ENCODE data around the gene UGT3A1.
"Not testable (repeated sequence)": the region's sequence is repeated elsewhere in the genome, so short reads cannot be mapped to it uniquely, and the experiment has no call there.

Gene UGT3A1, protein sequence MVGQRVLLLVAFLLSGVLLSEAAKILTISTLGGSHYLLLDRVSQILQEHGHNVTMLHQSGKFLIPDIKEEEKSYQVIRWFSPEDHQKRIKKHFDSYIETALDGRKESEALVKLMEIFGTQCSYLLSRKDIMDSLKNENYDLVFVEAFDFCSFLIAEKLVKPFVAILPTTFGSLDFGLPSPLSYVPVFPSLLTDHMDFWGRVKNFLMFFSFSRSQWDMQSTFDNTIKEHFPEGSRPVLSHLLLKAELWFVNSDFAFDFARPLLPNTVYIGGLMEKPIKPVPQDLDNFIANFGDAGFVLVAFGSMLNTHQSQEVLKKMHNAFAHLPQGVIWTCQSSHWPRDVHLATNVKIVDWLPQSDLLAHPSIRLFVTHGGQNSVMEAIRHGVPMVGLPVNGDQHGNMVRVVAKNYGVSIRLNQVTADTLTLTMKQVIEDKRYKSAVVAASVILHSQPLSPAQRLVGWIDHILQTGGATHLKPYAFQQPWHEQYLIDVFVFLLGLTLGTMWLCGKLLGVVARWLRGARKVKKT

DNA sequence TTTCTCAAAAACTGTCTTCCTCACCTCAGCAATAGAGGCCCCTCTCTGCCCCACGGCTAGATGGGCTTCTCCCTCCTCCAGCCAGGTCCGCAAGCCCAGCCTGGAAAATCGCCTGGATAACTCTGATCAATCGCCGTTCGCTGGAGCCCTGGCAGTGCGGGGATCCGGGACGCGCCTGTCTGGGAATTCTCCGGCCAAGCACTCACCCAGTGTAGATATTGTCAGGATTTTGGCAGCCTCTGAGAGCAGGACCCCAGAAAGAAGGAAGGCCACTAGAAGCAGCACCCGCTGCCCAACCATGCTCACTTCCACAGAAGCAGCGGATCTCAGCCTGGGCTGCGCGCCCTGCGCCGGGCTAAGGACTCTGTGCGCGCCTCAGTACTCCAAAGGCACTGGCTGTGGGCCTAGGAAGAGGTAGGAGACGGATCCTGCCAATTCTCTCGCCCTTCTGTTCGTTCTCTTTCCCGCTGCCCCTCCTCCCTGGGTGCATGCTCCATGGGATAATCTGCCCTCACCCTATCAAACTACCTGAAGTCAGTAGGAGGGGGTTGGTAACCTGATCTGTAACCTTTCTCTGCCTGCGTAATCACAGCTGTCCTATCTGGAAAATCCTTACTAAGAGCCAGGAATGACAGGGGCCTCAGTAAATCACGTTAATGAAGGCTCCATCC is at the start of gene UGT3A1:
TSS of gene UGT3A1 (minus strand) at position 450 of the 671 bp plus-strand sequence. CDS start at position 300, 150 bp downstream.
- no peak for DNase-seq (ENCODE audit: low read depth, low spot score)

DNA sequence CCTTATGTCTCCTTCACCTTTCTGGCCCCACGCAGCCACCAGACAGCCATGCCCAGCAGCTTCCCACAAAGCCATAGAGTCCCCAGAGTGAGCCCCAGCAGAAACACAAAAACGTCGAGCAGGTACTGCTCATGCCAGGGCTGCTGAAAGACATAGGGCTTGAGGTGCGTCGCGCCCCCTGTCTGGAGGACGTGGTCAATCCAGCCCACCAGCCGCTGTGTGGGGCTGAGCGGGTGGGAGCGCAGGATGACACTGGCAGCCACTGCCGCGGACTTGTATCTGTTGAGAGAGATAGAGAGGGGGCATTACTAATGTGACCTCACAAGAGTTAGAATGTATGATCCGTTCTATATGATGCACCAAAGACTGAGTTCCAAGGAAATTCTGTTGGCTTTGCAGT is 44.5 kb upstream of the UGT3A1 start:
- no peak for DNase-seq (ENCODE audit: low read depth, low spot score)

DNA sequence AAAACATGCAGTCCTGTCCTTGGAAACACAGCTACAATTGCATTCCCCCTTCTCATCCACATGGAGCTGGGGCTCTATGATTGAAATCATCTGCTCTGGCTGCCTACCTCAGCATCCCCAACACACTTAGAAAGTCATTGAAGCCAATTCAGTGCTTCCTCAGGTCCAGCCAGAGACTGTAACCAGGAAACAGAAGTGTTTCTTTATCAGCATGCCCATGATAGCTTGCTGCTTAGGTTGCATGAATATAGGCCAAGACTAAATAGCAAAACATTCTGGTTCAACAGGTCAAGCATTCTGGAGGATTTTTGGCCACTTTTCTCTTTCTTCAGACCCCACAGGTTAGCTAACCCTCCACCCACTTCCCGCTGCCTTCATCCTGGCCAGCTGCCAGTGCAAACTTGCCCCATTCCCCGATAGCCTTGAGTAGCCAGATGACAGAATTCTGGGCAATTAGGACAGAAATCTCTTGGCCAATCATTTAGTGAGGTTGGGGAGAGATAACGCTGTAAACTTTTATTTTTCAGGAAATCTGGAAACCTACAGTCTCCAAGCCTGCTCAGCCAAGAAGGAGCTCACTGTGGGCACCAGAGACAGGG is 43.4 kb upstream of the UGT3A1 start:
- DNase-seq (ENCODE audit: low read depth, low spot score): not testable (repeated sequence)

DNA sequence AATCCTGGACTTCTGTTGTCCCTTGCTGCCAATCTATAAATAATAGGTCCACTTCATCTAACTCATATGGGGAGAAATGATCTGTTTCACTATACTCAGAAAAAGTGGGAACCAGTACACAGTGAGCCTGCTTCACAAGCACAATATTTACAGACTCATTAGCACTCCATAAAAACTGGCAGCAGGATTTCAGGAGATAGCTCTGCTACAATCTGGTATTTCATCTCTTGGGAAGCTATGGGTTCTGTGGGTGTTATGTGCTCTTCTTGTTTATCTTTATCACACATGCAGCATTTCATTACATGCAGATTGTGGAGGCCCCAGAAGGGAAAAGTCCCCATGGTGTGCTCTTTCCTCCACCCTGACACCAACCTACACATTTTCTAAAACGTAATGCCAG is 42.3 kb upstream of the UGT3A1 start:
- no peak for DNase-seq (ENCODE audit: low read depth, low spot score)

DNA sequence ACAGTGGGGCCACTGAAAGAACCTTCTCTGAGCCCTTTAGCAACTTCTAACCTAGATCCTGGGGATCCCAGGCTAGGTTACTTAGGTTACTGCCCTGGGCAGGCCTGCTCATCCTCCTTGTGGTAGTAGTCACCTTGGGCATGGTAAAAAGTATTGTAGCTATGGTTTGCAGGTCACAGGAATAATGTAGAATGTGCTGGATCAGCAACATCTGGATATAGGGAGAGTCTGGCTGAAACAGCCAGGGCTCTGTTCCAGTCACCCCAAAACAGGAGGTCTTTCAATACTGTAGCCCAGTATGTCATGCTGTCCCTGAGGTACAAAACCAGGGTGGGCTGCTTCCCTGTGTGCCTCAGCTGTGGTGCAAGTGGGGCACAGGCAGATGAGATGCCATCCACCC is 41.9 kb upstream of the UGT3A1 start:
- DNase-seq (ENCODE audit: low read depth, low spot score): no peak

DNA sequence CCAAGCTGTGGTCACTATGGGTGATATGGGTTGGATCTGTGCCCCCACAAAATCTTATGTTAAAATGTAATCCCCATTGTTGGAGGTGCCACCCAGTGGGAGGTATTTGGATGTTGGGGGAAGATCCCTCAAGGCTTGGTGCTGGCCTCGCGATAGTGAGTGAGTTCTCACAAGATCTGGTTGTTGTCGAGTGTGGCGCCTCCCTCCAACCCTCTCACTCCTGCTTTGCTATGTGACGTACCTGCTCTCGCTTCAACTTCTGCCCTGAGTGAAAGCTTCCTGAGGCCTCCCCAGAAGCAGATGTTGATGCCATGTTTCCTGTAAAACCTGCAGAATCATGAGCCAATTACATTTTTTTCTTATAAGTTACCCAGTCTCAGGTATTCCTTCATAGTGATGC is 40.0 kb upstream of the UGT3A1 start:
- no peak for DNase-seq (ENCODE audit: low read depth, low spot score)

DNA sequence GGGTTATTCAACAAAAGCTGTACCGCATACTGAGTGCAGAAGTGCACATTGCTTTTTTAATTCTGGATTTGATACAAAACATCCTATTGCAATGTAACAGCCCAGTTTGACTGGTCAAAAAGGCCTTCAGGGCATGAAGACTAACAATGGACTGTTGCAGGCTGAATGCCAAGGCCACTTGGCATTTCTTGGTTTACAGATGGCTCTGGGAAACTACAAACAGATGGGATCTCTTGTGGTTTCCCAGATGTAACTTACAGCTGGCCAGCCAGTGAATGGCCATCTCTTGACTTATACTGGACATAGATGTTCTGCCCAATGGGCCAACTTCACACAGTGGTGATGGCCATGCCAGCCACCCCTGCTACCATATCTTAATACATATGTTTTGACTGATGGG is 38.7 kb upstream of the UGT3A1 start:
- DNase-seq (ENCODE audit: low read depth, low spot score): no peak

DNA sequence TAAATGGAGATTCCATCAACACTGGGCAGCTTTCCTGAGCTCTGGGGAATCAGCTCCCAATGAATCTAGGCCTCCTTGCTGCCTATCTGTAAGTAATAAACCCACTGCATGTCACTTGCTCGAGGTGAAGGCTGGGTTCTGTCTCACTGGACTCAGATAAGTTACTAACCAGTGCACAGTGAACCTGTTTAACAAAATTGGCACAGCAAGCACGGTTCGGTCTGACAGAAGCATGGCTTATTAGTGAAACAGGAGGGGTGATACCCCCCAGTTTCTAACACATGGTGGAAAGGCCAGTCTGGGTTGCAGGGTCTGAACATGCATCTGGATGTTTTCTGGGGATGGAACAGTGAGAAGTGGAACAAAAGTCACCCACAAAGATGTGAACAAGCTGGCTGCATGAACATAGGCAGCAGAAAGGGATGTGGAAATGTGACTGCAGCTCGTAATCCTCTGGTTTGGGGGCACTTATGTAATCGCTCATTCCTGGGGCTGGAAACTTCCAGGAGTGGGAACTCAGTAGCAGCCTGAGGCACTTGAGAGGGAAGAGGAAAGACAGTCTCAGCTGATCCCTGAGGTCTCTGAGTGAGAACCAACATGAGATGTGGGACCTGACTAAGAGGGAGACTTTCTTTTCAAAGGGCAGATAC is 37.8 kb upstream of the UGT3A1 start:
- no peak for DNase-seq (ENCODE audit: low read depth, low spot score)

DNA sequence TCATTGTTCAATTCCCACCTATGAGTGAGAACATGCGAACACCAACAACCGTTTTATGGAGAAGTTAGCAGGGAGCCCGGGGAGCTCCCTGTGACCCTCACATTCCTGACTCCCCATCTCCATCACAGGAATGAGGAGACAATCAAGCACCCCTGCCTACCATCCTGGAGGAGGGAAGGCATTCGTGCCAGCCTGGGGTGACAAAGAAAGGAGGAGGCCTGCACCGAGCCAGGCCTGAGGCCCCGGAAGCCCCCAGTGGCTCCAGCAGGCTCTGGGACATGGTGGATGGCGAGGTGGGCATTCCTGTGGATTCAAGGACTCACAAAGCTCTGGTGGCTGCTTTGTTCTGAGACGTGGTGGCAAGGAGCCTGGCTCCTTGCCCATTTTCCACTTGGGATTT is 36.5 kb upstream of the UGT3A1 start:
- no peak for DNase-seq (ENCODE audit: low read depth, low spot score)

DNA sequence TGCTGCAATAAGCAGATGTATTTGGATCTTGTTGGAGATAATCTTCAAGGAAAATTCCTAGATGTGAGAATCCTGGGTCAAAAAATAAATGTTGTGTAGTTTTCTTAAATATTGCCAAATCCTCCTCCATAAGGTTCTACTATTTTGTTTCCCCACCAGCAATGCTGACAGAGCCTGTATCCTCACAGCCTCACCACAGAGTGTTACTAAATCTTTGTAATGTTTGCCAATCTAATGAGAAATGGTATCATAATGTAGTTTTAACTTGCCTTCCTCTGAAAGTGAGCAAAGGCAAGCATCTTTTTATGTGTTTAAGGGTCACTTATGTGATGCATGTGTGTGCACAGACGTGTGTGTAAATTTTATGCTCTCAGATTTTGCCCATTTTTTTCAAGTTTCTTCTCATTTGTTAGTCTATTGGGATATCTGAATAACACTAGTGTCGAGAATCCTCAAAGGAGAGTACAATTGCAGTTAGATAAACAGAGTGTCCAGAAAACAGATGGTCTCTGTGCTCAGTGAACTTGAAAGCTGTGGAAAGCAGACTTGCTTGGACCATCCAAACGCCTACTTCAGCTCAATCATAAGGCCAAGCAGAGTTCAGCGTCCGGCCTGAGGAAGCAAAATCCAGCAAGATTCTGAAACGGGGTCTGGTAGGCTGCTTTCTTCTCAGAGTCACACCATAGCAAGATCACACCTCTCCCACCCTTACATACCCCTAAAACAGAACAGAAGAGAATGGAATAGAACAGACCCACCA is 35.7 kb upstream of the UGT3A1 start:
- DNase-seq (ENCODE audit: low read depth, low spot score): no peak

DNA sequence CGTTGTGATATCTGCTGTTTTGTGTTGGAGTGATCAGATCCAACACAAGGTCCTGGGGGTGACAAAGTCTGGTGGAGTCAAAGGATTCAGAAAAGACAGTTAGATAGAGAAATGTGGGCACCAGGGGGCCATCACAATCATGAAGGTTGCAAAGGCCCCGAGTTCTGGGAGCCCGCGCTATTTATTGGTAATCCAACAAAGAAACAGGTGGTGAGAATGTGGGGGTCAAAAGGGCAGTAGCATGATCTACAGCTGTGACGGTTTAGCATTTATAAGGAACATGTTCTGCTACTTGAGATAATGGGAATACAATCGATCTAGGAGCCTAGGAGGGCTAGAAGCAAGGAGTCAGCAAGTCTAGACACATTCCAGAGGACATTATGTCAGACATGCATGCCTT is 31.1 kb upstream of the UGT3A1 start:
- not testable (repeated sequence) for DNase-seq (ENCODE audit: low read depth, low spot score)

DNA sequence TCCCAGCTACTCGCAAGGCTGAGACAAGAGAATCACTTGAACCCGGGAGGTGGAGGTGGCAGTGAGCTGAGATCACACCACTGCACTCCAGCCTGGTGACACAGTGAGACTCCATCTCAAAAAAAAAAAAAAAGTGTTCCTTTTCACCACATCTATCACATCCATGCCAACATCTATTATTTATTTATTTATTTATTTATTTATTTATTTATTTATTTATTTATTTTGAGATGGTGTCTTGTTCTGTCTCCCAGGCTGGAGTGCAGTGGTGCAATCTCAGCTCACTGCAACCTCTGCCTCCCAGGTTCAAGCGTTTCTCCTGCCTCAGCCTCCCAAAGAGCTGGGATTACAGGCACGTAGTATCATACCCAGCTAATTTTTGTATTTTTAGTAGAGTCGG is 28.4 kb upstream of the UGT3A1 start:
- DNase-seq (ENCODE audit: low read depth, low spot score): not testable (repeated sequence)

DNA sequence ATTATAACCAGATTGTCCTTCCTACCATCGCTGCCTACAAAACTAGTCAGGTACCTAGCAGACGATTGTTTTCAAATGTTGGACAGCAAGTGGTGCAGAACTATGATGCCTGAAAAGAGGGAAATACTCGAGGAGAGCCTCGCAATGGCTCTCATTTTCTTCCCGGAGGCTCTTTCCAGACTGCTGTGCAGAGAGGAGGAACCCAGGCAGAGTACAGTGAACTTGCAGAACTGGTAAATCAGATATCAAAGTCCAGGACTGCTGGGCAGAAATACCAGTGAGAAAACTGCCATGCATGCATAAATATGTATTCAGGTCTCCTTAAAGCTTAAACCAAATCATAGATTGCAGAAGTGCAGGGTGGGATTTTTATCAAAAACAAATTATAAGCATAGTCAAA is 26.4 kb upstream of the UGT3A1 start:
- no peak for DNase-seq (ENCODE audit: low read depth, low spot score)

DNA sequence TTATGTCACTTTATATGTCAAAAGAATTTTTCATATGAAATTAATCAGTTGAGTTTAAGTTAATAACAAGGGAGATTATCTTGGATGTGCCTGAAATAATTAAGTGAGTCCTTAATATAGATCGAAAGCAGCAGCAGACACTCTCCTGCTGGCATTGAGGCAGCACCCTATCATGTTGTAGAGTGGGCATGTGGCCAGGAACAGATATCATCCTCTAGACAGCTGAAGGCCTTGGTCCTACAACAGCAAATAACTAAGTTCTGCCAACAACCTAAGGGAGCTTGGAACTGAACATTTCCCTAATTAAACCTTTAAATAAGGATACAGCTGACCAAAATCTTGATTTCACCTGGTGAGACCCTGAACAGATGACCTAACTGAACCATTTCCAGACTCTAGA is 25.8 kb upstream of the UGT3A1 start:
- DNase-seq (ENCODE audit: low read depth, low spot score): no peak

DNA sequence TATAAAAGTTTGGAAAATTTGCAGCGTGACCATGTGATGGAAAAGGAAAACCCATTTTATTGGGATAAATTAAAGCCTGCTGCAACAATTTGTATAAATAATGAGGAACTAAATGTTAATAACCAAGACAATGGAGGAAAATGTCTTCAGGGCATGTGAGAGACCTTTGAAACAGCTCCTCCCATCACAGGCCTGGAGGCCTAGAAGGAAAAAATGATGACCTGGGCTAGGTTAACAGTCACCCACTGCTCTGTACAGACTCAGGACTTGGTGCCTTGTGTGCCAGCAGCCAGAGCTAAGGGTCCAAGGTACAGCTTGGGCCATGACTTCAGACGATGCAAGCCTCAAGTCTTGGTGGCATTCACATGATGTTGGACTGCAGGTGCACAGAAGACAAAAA is 22.0 kb upstream of the UGT3A1 start:
- no peak for DNase-seq (ENCODE audit: low read depth, low spot score)

DNA sequence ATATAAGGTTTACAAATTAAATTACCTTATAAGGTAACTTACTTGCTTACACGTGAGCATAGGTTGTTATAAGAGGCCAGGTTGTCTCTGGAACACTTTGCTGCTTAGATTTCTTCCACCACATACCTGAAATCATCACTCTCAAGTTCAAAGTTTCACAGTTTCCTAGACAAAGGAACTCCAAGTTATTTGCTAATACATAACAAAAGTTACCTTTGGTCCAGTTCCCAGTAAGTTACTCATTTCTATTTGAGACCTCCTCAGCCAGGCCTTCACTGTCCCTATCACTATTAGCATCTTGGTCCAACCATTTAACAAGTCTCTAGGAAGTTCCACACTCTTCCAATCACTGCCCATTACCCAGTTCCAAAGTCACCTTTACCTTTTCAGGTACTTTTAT is 18.5 kb upstream of the UGT3A1 start:
- no peak for DNase-seq (ENCODE audit: low read depth, low spot score)

DNA sequence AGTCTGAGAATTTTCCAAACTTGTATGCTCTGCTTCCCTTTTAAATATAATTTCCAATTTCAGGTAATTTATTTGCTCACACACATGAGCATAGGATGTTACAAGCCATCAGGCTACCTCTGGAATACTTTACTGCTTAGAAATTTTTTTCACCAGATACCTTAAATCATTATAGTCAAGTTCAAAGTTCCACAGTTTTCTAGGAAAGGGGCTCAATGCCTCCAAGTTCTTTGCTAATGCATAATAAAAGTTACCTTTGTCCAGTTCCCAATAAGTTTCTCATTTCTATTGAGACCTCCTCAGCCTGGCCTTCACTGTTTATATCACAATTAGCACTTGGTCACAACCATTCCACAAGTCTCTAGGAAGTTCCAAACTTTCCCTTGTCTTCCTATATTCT is 16.2 kb upstream of the UGT3A1 start:
- no peak for DNase-seq (ENCODE audit: low read depth, low spot score)

DNA sequence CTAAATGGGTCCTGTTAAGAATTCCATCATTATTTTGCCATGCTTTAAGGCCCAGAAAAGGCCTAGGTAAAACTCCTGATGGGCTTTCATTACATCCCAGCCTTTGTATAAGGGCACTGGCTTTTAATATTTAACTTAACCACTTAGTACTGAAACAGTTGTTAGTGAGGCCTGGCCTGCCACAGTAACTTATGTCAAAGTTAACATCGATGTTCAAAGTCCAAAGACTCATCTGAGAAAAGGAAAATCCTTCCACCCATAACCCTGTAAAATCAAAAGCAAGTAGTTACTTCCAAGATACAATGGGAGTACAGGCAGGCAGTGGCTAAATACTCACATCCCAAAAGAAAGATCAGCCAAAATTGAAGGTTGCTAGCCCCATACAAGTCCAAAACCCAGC is 15.0 kb upstream of the UGT3A1 start:
- DNase-seq (ENCODE audit: low read depth, low spot score): no peak

DNA sequence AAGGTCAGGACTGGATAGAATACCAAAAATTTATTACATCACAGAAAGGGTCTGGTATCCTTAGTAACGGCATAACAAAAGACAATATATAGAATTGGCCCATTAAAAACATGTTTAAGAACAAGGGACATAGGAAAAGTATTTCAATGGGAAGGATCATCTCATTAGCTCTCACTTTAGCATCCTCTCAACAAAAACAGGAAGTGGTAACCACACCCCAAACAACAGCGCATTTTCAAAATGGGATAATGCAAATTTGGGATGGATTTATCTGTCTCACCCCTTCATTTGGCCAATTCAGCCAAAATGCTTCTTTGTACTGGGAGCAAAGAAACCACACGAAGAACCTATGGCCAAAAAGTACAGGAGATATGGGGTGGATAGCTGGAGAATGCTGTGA is 9.8 kb upstream of the UGT3A1 start:
- no peak for DNase-seq (ENCODE audit: low read depth, low spot score)

DNA sequence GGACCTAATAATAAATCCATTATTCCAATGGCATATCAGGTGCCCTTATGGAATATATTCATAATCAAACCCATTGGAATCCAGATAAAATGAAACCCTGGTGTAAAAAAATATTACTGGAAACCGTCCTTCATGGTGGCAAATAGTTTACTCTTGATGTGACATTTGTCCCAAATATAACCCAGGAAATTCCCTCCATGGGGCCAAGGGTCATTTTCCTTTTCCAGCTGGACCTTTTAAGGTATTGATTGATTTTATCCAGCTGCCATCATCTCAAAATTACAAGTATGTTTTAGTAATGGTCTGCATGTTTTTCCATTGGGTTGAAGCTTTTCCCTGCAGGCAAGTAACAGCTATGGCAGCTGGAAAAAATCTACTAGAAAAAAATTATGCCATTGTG is 8.4 kb upstream of the UGT3A1 start:
- DNase-seq (ENCODE audit: low read depth, low spot score): no peak

DNA sequence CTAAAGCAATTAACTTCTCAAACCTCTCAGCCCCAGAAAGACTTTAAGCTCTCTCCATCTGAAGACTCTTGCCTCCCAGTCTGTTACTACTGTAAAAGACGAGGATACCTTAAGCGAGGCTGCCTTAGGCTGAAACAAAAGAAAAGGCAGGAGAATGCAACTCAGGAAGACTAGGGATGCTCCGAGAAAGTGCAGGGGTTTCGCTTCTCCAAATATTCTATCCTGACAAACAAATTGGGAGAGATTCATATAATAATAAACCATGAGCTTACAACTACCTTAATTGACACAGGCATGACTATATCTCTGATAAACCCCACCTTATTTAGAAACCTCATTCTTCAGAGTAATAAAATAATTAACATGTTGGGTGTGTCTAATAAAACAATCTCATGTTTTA is 4.9 kb upstream of the UGT3A1 start:
- no peak for DNase-seq (ENCODE audit: low read depth, low spot score)
